ENCODE measurements around the gene ATG5.
"Not testable (repeated sequence)": the region's sequence is repeated elsewhere in the genome, so short reads cannot be mapped to it uniquely, and the experiment has no call there.

The ATG5 gene

DNA sequence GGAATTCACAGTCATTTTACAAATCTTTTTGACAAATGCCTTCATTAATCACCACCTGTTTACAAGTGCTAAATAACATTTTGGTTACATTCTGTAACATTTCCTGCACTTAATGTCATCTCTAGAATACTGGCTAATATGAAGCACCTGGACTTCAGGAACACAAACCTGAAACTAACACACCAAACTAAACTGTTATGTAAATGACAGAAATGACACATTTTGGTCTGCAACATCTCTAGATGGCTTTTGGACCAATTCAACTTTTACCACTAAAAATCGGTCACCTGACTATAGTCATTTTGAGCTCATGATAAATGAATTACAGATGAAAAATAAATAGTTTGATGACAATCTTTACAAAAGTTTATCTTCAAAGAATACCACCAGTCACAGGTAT is 80.6 kb downstream of the ATG5 start:
- no peak for DNase-seq (ENCODE audit: low read depth)
- TF ChIP-seq, protein P1, sequence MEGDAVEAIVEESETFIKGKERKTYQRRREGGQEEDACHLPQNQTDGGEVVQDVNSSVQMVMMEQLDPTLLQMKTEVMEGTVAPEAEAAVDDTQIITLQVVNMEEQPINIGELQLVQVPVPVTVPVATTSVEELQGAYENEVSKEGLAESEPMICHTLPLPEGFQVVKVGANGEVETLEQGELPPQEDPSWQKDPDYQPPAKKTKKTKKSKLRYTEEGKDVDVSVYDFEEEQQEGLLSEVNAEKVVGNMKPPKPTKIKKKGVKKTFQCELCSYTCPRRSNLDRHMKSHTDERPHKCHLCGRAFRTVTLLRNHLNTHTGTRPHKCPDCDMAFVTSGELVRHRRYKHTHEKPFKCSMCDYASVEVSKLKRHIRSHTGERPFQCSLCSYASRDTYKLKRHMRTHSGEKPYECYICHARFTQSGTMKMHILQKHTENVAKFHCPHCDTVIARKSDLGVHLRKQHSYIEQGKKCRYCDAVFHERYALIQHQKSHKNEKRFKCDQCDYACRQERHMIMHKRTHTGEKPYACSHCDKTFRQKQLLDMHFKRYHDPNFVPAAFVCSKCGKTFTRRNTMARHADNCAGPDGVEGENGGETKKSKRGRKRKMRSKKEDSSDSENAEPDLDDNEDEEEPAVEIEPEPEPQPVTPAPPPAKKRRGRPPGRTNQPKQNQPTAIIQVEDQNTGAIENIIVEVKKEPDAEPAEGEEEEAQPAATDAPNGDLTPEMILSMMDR (conservative IDR thresholded peaks at IDR 0.05; ENCODE audit: control insufficient read depth, insufficient read depth, low read depth, low read length), result no peak
- no peak overlapping the region for H3K4me3 ChIP-seq (ENCODE audit: control insufficient read depth, low read depth, low read length)

DNA sequence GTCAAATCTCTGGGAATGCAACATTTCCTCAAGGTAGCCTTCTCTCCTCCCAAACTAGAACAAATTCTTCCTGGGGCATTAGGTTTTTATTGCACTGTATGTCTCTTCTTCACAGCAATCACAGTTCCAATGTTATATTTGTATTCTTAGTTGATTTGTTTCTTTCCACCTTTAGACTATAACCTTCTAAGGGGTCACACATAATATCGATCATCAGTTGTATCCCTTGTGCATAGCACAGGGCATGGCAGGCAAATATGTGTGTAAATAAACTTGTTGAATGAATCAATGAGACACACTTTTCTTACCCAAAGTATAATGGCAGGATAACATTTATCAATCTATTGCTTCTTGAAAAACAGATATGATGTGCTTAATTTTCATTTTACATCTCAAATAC is 81.0 kb downstream of the ATG5 start:
- TF ChIP-seq, protein P1 (conservative IDR thresholded peaks at IDR 0.05; ENCODE audit: control insufficient read depth, insufficient read depth, low read depth, low read length), result no peak
- no peak for DNase-seq (ENCODE audit: low read depth)
- no peak overlapping the region for H3K4me3 ChIP-seq (ENCODE audit: control insufficient read depth, low read depth, low read length)

DNA sequence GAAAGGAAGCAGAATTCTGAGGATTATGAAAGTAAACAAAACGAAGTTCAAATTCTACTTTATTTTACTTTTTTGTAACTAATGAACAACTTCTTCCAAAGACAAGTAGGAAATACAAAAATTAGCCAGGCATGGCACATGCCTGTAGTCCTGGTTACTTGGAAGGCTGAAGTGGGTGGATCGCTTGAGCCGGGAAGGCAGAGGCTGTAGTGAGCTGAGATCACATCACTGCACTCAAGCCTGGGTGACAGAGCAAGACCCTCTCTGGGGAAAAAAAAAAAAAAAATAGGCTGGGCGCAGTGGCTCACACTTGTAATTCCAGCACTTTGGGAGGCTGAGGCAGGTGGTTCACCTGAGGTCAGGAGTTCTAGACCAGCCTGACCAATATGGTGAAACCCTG is 82.3 kb downstream of the ATG5 start:
- no peak overlapping the region for H3K4me3 ChIP-seq (ENCODE audit: control insufficient read depth, low read depth, low read length)
- DNase-seq (ENCODE audit: low read depth), result no peak
- TF ChIP-seq, protein P1 (conservative IDR thresholded peaks at IDR 0.05; ENCODE audit: control insufficient read depth, insufficient read depth, low read depth, low read length), result no peak

DNA sequence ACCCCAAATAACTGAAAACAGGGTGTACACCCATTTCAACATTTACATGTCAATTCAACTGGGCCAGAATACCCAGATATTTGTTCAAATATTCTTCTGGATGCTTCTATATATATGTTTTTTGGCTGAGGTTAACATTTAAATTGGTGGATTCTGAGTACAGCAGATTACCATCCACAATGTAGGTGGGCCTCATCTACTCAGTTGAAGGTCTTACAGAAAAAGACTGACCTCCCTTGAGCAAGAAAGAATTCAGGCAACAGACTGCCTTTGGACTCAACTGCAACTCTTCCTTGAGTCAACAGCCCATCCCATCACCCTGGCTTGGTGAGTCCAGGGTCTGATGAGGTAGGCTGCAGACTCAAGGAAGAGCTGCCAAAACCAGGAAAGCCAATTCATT is 84.1 kb downstream of the ATG5 start:
- TF ChIP-seq, protein P1 (conservative IDR thresholded peaks at IDR 0.05; ENCODE audit: control insufficient read depth, insufficient read depth, low read depth, low read length), result no peak
- no peak for DNase-seq (ENCODE audit: low read depth)
- H3K4me3 ChIP-seq (ENCODE audit: control insufficient read depth, low read depth, low read length), result no peak overlapping the region

DNA sequence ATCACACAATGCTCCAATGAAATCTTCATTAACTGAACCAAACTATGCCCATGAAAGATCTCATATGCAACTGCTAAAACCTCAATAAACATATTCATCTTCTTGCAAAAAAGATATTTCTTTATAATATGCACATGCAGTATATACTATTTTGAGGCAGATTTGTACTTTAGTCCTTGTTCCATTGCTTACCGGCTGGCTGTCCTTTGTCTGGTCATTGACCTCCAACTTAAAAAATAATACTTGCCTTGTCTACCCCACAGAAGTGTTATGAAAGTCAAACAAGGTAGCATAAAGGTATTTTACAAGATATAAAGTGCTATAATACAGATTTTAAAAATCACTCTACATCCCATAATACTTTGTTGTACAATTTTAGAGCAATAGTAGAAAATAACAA is 88.3 kb downstream of the ATG5 start:
- no peak for DNase-seq (ENCODE audit: low read depth)
- TF ChIP-seq, protein P1 (conservative IDR thresholded peaks at IDR 0.05; ENCODE audit: control insufficient read depth, insufficient read depth, low read depth, low read length), result no peak

DNA sequence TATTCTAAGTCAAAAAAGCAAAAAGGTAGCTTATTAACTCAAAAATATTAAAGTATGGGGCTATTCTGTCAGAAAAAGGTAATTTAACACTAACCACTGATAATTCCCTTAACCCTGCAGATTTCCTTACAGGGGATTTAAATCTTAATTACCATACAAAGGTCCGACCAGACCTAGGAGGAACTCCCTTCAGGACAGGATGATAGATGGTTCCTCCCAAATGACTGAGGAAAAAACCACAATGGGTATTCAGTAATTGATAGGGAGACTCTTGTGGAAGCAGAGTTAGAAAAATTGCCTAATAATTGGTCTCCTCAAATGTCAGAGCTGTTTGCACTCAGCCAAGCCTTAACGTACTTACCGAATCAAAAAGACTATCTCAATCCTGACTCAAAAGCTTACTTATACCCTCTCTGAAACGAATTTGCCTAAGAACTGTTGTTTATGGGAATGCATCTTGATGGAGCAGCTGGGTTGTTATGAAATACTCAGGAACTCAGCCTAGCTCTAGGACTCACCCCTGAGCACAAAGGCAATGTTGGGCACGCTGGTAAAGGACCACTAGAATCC is 95.6 kb downstream of the ATG5 start:
- H3K4me3 ChIP-seq (ENCODE audit: control insufficient read depth, low read depth, low read length); DNase-seq (ENCODE audit: low read depth): not testable (repeated sequence)

More for the DNA sequence above, 88.3 kb downstream of the ATG5 start:
- no peak overlapping the region for H3K4me3 ChIP-seq (ENCODE audit: control insufficient read depth, low read depth, low read length)

DNA sequence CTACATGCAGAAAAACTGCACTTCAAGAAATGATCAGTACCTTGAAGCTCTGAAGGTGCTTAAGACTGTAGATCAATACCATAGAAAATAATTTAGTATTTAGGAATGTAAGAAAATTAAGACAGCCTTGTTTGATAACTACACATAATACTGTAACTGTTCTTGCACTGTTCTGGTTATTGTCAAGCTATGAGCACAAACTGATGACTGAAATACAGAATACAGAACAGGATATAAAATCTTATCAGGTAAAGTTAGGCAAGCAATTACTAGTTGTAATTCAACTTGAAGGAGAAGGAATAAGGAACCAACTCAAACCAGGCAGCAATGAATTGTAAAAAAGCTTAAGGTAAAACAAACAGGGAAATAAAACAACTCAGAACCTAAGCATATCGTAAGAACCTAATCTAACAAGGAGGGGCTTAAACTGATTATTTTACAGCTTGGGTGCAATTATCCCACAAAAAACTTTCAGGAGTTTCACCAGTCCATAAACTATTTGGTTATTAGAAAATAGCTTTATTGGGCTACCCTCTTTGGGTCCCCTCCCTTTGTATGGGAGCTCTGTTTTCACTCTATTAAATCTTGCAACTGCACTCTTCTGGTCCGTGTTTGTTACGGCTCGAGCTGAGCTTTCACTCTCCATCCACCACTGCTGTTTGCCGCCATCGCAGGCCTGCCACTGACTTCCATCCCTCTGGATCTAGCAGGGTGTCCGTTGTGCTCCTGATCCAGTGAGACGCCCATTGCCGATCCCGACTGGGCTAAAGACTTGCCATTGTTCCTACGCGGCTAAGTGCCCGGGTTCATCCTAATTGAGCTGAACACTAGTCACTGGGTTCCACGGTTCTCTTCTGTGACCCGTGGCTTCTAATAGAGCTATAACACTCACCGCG is 97.7 kb downstream of the ATG5 start:
- no peak overlapping the region for H3K4me3 ChIP-seq (ENCODE audit: control insufficient read depth, low read depth, low read length)
- DNase-seq (ENCODE audit: low read depth), result no peak
- TF ChIP-seq, protein P1 (conservative IDR thresholded peaks at IDR 0.05; ENCODE audit: control insufficient read depth, insufficient read depth, low read depth, low read length), result no peak

Measured in fibroblast of mammary gland (primary cell).